Putamen (tissue), 1 donor: ENCODE measurements around the gene DLEU7.

Experiments
- DNase-seq: peaks from one replicate; pipeline ENCODE4 v3.0.0-alpha.2; 2016; ENCODE audit warnings: low spot score

The DLEU7 gene

DNA sequence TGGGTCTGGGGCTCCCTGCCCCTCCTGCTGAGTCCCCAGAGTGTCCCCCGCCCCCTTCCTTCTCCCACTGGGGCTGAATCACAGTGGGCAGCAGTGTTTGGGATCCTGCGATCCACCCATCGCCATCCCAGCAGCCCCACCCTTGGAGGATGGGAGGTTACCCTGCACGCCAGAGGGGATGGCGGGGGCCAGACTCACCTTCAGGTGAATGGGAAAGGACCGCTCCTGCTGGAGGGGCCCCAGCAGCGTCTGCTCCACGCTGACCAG is 569 bp downstream of the DLEU7 start:
- DNase-seq = no peak

DNA sequence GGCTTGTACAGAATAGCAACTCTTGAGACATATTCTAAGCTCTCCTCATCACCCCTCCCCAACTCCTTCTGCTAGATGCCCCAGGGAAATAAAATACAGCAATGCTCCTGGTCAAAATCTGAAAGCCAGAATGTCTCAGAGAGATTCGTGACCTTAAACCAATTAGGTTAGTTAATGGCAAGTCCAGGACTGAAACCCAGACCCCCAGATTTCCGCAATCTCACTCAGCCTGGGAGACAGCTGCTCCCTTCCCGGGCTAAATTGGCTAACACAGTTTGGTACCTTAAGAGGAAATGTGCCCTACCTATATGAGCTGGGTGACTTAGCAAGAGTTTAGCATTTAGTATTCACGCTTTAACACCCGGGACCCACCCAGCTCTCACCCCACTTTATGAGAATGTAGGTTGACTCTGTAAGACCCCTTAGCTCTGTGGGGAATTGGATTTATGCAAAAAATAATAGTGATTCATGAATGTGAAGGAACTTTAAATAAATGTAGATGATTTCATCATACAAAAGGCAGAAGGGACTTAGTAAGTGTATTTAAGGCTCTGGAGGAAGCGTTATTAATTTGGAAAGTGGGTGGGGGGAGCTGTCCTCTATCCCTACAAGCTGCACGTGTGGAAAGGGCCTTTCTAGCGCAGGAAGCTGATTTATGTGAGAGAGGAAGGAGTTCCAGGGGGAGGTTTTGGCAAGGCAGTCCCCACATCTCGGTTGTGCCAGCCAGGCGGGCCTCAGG is 1.1 kb downstream of the DLEU7 start:
- DNase-seq = no peak

DNA sequence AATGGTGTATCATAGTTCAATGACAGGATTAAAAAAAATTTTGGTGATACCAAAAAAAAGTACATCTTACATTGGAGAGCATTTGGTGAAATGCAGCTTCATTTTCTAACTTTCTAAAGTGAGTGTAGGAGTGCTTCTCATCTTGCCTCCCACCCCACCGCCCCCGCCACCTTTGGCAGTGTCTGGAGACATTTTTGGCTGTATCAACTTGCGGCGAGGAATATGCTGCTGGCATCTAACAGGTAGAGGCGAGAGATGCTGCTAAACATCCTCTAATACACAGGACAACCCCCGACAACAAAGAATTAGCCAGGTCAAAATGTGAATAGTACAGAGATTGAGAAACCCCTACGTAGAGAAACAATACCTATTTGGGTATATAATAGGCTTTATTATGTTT is 1.7 kb downstream of the DLEU7 start:
- peak; percentile 32 for DNase-seq

DNA sequence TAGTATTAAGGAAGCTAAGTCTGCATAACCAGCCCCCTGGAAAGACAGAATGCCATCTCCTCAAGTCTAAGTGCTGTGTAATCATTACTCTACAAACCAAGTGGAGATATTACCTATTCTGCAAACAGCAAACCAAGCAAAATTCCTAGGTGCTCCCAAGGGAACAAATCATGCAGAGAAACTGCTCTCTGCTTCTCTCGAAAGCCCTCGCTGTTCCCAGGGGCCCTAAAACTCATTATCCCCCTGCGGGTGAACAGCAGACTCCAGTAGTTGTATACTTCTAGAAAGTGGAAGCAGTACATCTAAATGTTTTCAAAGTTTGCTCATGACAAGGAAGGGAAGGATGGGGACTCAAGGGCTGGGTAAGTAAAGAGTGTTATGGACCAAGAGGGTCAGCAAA is 3.2 kb downstream of the DLEU7 start:
- no peak for DNase-seq

DNA sequence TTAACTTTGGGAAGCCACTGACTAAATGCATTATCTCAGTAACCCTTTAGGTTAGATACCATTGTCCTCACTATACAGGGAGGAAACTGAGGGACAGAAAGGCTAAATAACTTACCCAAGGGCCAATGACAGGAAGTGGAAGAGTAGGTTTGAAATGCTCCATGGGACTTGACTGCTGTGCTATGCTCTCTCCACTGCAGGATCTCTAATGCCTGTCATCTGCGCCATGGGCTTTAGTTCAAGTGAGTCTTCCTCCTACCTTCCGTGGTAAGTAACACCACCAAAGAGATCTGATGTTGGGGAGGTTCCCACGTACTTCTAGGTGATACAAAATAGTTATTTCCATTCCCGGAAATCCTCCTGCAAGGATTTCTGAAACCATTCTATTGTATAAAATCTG is 3.7 kb downstream of the DLEU7 start:
- DNase-seq = no peak

DNA sequence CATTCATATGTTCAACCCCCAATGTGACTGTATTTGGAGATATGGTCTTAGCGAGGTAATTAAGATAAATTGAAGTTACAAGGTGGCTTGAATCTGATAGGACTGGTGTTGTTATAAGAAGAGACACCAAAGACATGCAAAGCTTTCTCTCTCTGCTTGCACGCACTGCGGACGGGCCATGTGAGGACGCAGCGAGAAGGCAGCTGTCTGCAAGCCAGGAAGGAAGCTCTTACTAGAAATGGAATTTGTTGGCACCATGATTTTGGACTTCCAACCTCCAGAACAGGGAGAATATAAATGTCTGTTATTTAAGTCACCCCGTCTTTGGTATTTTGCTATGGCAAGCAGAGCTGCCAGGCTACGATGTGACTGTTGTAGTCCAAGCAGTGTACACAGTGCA is 4.8 kb downstream of the DLEU7 start:
- DNase-seq = no peak

DNA sequence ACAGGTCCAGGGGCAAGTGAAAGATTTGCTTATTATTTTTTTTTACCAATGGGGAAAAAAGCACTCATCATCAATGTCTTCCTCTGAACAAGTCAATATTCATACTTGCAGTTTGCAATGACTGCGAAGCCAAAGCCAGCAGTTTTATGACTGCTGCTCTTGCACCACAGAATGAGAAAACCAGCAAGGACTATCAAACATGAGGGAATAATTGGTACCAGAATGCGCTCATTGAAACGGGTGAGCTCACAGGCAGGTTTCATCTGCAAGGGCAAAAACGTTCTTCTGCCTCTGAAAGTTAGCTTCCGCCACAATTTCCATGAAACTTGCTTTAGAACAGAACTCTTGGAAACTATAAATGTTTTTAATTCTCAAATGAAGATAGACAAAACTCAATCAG is 5.5 kb downstream of the DLEU7 start:
- no peak for DNase-seq

DNA sequence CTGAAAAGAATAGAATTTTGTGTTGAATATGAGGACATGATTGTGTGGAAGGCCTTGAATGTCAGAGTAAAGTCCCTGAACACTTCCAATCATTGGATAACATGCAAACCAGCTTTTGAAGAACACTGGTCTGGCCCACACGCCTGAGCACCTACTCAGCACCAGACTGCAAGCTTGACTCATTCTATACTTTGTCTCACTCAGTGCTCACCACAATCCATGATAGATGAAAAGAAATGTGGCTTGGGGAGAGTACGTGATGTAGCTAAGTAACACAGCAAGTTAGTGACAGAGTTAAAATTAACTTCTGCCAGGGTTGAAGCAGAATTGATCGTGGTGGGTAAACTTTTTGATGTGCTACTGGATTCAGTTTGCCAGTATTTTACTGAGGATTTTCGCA is 12.0 kb downstream of the DLEU7 start:
- DNase-seq = no peak

DNA sequence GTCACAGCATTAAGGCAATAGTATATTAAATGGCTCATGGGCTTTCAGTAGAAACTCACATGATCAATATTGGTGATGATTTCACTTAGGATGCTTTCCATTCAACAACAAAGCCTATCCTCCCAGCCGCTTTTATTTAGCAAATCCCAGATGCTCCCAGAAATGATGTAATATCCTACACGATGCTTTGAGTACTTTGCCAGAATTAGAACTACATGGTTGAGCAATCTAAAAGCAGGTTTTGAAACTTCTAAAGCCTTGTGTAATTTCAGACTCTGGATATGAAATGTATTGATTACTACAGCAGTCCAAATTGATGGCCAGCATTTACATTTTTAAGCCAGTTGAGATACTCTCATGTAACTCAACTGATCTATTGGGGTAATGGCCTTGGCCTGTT is 13.6 kb downstream of the DLEU7 start:
- no peak for DNase-seq

DNA sequence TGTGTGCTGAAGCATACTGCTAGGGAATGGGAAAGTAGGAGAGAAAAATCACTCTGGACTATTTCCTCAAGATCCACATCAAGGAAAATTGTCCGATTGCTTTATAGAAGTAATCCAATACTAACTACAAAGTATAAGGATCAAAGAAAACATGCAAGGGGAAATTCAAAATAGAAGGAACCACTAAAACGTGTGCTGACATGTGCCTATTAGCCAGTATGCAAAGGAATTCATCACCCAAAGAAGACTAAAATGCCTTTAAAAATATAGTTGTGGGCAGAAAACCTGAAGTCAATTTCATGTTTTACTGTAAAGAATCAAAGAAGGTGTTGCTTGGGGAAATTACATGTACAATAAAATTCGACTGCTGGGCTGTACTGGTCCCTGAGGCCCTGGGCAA is 14.3 kb downstream of the DLEU7 start:
- no peak for DNase-seq

DNA sequence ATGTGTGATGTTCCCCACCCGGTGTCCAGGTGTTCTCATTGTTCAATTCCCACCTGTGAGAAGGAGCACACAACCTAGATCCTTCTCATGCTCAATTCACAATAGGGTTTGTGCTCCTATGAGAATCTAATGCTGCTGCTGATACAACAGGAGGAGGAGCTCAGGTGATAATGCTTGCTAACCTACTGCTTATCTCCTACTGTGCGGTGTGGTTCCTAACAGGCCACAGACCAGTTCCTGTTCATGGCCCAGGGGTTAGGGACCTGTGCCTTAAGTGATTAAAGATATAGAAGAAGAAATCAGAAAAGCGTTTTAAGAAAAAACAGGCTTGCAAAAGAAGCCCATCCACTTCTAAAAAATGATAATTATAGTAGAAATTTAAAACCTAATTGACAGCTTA is 17.5 kb downstream of the DLEU7 start:
- no peak for DNase-seq

DNA sequence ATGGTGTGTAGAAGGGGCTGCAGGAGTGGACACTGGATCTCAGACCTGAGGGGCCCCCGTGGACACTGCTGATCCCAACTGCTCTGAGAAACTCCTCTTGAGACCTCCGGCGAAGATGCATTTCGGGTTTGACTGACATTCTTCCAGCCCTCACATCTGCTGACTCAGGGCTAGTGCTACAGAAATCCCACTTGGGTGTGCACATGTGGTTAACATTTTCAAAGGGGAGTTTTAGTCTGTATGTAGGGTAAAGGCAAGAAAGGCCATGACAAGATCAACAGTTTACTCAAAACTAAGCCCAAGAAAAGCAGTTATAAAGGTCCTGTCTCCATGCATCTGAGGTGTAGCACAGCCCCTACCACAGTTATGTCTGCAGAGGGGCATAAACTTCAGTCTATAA is 31.2 kb downstream of the DLEU7 start:
- no peak for DNase-seq

DNA sequence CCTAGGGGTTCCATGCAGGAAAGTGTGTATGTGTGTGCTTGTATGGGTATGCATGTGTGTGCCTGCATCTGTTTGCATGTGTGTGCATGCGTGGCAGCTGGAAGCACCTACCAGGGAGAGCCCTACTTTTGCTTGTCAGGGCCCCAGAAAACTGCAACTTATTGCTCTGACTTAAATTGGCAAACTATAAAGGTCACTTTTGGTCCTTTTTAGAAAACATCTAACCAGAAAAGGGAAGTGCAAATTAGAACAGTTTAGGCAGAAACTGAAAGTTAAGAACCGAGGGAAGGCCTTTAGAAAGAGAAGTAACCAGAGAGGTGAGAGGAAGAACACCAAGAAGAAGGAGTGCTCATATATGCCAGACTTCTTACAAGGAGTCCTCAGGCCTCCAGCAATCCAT is 32.5 kb downstream of the DLEU7 start:
- no peak for DNase-seq

DNA sequence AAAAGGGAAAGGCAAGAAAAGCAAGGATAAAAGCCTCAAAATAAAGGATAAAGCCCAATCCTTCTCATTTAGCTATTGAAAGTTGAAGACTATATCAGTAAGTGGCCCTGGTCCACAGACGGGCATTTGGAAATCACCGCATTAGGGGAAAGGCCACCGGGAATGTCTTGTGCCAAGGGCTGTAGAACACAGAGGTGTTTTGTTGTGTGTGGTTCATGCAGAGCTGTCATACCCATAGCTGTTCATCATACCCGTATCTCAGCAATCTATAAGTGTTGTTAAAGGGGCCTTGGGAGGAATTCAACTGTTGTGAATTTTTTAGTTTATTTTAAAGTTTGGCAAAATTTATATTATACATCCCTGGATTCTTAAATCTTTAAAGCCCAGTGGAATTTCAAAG is 33.0 kb downstream of the DLEU7 start:
- DNase-seq = no peak

DNA sequence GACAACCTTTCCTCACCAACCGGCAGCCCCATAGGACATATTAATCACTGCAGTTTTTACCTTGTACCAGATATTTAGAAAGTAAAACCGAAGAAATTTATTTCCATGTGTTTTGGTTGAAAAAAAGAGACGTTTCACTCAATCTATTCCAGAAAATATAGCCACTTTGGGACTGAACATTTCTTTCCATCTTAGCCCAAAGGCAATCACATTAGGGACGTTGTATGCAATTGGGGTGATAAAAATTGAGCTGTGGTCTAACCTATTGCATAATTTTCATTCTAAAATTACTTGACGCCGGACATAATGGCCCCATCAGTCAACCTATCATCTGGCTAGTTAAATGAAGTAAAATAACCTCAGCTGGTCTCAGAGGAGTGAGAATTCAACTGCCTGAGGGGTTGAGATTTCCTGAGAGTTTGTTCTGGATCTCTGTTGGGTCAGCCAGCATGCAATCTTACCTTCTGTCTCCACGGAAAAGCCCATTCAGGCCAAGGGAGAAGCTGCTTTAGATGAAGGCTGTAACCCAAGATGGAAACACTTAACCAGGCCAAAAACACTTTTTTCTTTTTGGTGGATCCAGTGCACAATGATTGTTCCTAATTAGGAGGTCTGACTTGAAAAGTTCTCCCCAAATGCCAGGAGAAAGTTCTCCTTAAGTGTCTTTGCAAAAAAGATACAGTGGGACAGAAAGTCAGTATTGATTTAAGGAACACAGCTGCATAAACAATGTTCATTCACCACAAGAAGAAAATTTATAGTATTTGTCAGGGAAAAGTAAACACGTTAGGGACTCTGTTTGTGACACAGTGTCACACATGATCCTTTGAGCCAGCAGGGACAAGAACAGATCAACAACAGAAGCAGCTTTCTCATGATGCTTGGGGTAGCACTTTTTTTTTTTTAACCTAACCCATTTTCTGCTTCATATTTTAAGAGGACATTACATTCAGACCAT is 34.1 kb downstream of the DLEU7 start:
- DNase-seq = peak; percentile 11

DNA sequence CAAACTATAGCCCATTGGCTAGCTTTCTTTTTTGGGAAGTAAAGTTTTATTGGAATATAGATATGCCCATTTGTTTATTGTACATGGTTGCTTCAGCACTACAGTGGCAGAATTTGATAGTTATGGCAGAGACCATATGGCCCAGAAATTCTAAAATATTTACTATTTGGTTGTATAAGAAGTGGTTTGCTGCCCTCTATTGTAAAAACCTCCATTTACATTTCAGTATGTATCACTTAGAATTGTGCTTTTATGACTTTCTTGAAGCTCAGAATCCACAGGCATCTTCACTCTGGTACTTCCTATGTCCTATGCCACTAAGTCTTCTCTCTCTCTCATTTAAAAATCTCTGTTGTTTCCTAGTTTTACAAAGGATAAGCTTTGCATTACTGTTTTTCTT is 37.7 kb downstream of the DLEU7 start:
- DNase-seq = no peak

DNA sequence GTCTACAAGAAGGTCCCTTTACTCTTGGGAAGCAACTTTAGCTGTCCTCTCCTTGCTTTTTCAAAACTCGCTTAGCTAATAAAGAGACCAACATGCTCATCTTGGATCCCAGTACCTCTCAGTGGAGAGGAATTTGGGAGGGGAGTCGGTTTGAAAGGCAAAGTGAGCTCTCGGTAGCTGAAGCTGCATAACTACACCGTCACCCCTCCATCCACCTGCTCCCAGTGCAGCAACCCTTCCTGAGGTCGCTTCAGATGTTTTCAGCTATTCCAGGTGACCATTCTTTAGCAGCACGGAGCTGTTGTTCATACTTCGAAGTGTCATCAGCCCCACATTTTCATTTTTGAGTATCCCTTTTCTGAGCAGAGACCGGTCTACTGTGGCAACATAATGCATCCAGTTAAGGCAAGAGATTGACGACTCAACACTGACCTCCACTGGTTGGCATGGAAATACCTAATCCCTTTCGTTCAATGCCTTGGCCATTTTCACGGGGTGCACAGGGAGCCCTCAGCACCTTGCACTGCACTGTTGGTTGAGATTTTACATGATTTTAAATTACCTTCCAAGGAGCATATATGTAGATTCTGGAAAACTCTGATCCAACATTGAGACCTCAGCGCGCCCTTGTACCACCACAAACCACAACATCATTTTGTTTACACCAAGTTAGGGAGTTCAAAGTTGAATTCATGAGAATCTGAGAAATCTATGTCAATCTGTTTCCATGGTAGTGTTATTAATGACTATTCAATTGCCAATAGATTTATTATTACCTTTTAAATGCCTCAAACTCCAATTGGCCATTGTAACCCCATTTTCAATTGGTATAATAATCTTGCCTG is 42.2 kb downstream of the DLEU7 start:
- peak; percentile 75 for DNase-seq

DNA sequence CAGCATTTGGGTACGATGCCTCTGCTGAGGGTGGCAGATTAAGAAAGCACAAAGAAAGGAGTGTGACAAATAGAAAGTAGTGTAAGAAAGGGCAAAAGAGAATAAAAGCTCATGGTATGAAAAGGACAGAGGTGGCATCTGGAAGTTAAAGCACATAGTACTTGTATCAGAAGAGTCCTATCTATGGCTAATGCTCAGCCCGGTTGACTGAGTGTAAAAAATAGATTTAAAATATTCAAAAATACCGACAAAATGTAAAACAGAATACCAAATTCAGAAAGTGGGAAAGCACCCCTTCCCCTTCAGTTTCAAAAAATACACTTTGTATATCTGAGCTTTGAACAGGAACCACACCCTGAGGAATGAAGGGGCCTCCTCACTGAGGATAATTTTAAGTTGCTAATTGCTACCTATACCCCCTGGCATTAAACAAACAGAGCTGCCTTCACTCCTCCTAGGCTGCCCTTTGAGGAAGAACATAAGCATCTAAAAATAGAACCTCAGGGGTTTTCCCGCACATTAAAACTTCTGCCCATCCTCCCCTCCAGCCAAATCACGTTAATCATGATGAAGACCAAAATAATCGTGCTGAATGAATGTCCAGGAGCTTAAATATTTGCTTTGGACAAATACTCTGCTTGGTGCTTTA is 43.3 kb downstream of the DLEU7 start:
- DNase-seq = no peak

DNA sequence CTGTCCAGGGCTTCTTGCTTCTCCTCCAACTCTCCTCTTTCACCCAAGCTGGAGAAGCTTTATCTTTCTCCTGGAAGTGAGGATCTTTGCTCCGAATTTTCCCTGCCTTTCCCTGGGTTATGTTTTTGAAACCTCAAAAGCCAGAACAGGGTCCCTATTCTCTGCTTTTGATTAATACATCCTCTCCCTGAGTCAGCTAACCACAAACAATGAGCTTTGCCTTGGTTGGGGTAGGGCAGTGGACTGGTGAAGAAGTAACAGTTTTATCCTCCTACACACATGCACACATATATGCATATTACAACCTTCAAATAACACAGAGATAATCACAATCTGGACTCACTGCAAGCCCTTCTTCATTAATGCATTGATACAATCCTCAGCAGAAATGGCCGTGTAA is 44.6 kb downstream of the DLEU7 start:
- DNase-seq = no peak

DNA sequence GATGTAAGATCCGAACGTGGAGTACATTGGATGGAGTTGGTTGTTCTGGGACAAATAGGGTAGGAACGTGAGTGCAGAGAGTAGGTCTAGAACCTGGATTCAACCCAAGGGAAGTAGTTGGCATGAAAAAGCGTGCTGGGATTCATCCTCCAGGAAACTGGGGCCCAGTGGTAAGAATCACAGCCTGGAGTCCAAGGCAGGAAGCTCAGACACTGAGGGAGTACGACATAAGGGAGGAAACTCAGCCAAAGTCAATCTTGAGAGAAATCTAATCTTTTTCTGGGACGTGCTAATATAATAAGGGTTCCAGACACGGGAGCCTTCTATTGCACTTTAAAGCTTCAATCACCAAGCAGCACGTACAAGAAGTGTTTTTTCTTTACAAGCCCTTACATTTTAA is 46.4 kb downstream of the DLEU7 start:
- DNase-seq = no peak

DNA sequence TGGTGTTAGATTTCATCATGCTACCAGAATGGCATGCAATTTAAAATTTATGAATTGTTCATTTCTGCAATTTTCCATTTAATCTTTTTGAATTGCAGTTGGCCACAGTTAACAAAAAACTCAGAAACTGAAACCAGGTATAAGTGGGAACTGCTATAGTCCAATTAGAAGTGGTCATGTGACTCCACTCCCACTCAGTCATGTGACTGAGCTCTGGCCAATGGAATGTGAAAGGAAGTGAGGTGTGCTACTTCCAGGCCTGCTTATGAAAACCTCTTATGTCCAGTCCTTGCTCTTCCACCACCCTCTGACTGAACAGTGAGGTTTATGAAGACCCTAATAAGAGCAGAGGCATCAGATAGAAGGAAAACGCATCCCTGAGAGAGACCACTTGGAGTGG is 47.0 kb downstream of the DLEU7 start:
- DNase-seq = no peak

DNA sequence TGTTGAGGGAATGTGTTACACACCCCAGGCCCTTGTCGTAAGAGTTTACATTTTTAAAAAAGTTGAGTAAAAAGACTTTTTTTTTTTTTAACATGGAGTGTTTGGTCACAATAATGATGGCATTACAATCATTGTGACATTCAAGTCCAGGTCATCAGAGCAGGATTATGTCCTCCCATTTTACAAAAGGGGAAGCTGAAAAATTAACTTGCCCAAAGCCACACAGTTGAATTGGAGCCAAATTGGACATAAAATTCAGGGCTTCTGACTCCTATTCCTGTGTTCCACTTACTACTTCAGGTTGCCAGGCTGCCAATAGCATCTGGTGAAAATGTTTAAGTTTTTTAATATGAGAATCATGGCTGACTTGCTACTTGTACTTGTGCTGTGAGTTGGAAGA is 49.3 kb downstream of the DLEU7 start:
- DNase-seq = no peak
